Hematopoietic multipotent progenitor cell treated with erythropoietin and hydrocortisone succinate and interleukin-3 and kit ligand, for 15 days (in vitro differentiated cells): ENCODE results near the gene PGM1.
"Not testable (repeated sequence)": the region's sequence is repeated elsewhere in the genome, so short reads cannot be mapped to it uniquely, and the experiment has no call there.

ENCODE experiments used
- DNase-seq: peaks from one replicate; pipeline ENCODE4 v3.0.0-alpha.2; 2015; ENCODE audit warnings: low spot score

Gene PGM1

DNA sequence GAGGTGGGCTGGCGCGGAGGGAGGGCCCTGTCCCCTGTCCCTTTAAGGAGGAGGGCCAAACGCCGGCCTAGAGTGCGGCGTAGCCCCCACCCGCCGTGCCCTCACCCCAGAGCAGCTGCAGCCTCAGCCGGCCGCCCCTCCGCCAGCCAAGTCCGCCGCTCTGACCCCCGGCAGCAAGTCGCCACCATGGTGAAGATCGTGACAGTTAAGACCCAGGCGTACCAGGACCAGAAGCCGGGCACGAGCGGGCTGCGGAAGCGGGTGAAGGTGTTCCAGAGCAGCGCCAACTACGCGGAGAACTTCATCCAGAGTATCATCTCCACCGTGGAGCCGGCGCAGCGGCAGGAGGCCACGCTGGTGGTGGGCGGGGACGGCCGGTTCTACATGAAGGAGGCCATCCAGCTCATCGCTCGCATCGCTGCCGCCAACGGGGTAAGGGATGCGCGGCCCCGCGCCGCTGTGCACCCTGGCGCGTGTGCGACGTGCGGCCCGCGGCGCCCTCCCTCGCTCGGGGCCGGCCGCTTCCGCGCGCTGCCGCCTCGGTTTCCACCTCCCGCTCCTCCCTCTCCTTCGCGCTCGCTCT lies at the start of gene PGM1:
PGM1 (plus strand) TSS at position 109 of the 583 bp plus-strand sequence; CDS start at position 187, 78 bp downstream.
- no peak for DNase-seq

DNA sequence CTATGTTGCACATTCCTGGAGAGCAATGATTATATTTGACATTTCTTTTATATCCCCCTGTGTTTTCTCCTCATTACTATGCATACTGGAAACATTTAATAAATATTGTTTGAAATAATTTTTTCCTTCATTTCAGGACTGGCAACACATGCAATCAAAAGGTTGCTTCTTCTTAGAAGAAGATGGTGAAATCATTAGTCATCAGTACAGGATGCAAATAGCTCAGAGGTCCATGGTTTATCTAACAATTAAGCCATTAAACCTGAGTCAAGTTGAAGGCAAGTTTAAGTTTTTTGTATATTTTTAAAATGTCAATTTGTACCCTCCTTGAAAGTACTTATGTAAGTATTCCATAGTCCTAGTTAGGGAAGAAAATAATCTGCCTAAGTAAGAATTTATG lies 47.4 kb upstream of the PGM1 start:
- no peak for DNase-seq

DNA sequence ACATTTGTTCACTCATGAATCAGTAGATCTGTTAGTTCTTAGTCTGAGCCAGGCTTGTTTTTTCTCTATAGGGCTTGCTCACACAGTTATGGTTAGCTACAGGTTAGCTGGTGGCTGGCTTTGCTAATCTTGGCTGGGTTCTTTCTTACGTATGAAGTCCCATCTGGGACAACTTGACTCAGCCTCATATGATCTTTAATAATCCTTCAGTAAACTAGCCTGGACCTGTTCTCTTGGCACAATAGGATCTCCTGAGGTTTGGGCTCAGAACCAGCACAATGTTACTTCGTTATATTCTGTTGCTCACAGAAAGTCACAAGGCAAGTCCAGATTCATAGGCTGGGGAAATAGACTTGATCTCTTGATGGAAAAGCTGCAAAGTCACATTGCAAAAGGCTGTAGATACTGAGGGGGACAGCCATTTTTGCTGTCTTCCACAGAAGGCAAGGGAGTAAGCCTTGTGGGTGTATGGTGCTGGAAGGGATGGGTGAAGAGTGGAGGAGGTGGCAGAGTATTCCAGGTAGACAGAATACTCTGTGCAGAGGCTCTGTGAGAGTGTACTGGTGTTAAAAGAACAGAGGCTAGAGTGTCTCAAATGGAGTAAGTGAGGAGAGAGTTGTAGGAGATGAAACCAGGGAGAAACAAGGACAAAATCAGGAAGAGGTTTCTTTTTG lies 45.5 kb upstream of the PGM1 start:
- no peak for DNase-seq

DNA sequence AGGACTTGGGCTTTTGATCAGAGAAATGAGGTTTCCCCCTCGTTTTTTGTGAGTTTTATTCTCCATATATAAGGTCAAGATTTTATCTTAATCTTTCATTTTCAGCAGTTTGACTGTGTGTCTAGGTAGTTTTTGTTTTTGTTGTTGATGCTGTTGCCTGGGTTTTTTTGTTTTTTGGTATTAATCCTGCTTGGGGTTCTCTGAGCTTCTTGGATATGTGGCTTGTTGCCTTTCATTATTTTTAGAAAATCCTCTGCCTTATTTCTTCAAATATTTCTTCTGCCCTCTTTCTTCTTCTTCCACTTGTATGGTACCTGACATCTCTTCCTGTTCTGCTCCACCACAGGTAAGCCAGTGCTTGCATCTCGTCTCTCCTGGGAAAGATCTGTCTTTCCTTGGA lies 44.9 kb upstream of the PGM1 start:
- DNase-seq, result no peak

DNA sequence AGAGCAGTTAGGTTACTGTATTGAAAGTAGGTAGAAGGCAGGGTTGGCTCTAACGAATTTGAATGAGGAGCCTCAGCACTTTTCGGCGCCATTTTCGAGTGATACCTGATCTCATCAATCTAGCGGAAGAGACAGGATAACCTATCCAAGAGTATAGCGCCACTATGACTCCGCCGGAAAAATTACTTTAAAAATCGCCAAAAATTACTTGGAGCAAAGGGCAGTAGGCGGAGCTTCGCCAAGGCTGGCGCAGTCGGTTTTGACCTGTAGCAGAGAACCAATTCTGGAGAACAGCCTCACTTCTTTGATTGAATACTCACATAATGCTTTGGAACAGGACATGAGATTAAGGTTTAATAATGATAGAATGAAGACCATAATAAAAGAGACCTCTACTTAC lies 44.3 kb upstream of the PGM1 start:
- no peak for DNase-seq

DNA sequence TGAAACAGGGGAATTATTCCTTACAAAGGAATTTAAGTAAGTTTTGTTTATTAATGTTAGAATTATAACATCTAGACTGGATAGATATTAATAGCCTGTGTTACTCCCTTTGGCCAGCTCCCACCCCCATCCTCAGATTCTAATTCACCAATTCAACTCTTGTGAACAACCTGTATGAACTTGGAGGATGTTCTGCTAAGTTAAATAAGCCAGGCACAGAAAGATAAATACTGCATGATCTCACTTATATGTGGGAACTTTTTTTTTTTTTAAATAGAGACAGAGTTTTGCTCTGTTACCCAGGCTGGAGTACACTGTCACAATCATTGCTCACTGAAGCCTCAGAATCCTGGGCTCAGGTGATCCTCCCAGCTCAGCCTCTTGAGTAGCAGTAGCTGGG lies 37.7 kb upstream of the PGM1 start:
- DNase-seq, result no peak

DNA sequence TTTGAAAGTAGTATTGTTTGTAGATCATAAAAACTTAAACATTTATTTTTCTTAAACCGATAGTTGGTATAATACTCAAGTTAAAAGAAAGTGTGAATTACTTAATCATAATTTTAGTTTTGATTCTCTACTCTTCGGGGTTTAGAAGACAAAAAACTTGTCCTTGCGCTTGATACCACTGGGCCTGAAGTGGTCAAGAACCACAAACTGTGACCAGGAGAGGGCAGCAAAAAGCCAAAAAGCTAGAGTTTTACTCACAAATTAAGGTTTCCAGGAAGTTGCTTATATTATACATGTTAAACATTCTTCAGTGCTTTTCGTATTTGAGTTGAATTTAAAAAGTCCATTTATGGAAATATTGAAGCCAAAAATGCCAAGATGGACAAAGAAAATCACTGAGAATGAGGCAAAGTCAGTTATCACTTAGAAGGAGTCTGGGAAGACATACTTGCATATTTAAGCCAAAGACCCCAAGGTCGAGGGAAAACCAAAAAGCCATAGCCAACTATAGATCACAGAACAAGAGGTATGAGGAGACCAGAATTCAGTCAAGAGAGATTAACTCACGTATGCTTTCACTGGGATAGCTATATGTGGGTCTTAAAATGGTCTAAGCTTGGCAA lies 35.7 kb upstream of the PGM1 start:
- no peak for DNase-seq

DNA sequence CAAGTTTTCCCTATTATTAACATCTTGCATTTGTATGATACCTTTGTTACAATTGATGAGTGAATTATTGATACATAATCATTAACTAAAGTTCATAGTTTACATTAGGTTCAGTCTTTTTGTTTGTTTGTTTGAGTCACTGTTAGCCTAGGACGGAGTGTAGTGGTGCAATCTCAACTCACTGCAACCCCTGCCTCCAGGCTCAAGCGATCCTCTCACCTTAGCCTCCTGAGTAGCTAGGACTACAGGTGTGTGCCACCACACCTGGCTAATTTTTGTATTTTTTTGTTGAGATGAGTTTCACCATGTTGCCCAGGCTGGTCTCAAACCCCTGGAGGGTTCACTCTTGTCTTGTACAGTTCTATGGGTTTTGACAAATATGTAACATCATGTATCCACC lies 33.9 kb upstream of the PGM1 start:
- no peak for DNase-seq

DNA sequence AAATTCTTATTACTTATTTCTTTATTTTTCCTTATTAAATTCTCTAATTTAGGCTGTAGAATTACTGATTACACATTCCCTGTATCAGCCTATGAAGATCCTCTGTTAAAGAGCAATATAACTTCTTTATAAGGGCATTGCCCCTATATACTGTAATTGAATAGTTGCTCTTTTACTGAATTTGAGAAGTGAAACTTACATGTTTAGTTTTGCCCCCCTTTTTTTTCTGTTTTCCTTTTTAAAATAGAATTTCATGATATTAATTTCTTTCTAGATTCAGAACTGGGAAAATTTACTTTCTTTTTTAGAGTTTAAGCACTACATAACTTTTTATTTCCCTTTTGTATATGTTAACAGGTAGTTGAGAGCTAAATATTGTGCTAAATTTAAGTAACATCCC lies 29.5 kb upstream of the PGM1 start:
- no peak for DNase-seq

DNA sequence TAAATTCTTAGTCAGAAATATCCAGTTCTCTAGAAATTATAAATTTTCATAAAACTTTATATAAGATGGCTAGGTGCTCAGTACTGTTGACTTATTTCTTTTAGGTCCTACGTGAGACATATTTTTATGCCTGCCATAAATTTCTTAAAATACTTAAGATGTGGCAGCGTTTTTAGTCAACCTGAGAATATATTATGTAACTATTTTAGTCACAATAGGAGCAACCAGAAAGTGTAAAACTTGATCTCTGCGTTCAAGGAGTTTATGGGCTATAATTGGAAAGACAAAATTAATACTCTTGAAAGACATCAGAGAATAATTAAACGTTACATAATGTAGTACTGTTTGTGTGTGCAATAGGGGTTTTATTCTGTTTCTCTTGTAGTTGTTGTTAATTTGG lies 24.1 kb upstream of the PGM1 start:
- DNase-seq, result no peak

DNA sequence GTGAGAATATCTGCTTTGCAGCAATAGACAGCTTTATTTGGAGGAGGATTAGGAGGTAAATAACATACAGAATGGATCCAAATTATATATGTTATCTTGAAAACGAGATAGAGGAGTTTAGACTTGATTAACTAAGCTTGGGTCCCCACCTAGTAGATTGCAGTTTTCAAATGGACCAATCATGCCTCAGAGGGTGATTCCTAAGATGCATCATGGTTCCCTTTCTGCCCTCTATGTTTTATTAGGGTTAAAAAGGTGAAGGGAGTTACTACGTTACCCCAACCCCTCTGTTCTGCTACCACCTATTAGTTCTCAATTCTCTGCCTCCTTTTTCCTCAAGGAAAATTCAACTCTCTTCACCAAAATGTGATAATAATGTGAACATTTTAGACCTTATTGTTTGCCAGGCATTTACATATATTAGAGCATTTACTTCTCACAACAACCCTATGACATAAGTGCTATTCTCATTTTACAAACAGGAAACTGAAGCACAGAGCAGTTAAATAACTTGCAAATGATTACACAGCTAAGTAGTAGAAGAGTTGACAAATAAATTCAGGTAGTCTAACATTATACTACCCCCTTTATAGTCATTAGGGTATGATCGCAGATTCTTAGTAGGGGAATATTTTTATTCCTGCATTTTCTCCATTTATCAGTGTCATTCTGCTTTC lies 23.4 kb upstream of the PGM1 start:
- no peak for DNase-seq

DNA sequence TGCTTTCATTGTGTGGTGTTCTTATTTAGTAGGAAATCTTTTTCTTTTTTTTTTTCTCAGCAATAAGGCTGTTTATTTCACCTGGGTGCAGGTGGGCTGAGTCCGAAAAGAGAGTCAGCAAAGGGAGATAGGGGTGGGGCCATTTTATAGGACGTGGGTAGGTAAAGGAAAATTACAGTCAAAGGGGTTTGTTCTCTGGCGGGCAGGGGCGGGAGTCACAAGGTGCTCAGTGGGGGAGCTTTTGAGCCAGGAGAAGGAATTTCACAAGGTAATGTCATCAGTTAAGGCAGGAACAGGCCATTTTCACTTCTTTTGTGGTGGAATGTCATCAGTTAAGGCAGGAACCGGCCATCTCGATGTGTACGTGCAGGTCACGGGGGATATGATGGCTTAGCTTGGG lies 20.5 kb upstream of the PGM1 start:
- DNase-seq, result not testable (repeated sequence)

DNA sequence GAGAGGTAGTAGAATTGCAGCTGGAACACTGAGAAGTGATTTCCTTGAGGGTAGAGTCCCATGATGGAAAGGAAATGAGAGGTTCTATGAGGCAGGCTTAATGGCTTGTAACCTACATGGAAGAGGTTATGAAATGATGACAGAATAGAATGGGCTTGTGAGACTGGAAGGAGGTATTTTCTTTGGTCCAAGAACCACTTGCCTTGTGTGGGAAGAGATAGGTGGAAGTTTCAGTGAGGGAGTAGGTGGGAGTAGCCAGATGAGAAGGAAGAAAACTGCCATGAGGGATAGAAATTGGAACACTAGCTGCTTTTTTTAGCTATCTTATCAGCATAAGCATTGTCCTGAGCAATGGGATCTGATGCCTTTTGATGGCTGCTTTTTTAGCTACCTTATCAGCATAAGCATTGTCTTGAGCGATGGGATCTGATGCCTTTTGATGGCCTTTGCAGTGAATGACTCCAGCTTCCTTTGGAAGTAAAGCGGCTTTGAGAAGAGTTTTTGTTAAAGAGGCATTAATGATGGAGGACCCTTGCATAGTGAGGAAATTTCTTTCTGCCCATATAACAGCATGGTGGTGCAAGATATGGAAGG lies 18.9 kb upstream of the PGM1 start:
- DNase-seq, result not testable (repeated sequence)

DNA sequence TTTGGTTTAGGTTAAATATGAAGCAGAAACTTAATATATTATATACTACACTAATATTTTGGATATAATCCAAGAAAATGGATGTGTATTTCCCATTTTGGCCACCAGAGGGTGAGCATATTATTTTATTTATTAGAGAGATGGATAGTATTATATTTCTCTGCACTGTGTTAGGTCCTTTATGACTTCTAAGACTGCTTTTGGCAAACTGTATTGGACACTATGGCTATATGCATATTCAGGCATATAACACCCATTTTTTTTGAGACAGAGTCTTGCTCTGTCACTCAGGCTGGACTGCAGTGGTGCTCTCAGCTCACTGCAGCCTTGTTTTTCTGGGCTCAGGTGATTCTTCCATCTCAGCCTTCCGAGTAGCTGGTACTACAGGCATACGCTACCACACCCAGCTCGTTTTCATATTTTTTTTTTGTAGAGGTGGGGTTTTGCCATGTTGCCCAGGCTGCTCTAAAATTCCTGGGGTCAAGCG lies 17.8 kb upstream of the PGM1 start:
- DNase-seq, result peak; percentile 60

DNA sequence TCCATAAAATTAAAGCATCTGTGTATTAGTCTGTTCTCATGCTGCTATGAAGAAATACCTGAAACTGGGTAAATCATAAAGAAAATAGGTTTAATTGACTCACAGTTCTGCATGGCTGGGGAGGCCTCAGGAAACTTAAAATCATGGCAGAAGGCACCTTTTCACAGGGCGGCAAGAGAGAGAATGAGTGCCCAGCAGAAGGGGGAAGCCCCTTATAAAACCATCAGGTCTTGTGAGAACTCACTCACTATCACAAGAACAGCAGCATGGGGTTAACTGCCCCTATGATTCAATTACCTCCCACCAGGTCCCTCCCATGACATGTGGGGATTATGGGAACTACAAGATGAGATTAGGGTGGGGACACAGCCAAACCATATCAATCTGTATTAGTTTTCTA lies 6.9 kb upstream of the PGM1 start:
- not testable (repeated sequence) for DNase-seq

DNA sequence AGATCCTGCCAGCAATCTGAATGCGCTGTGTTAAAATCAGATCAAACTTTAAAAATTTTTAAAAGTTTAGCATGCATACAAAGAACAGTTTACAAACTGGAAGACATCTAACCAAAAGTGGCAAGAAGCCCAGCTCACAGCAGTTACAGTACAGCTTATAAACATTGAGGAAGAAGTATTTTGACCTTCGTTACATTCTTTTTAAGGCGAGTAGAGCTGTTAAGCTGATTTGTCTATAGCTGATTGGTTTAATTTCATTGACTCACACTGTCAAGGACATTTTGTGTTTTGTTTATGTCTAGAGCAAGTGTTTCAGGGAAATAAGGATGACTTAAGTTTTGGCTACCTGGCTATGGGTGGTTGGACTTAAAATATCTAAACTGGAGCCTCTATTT lies 3.0 kb upstream of the PGM1 start:
- no peak for DNase-seq

DNA sequence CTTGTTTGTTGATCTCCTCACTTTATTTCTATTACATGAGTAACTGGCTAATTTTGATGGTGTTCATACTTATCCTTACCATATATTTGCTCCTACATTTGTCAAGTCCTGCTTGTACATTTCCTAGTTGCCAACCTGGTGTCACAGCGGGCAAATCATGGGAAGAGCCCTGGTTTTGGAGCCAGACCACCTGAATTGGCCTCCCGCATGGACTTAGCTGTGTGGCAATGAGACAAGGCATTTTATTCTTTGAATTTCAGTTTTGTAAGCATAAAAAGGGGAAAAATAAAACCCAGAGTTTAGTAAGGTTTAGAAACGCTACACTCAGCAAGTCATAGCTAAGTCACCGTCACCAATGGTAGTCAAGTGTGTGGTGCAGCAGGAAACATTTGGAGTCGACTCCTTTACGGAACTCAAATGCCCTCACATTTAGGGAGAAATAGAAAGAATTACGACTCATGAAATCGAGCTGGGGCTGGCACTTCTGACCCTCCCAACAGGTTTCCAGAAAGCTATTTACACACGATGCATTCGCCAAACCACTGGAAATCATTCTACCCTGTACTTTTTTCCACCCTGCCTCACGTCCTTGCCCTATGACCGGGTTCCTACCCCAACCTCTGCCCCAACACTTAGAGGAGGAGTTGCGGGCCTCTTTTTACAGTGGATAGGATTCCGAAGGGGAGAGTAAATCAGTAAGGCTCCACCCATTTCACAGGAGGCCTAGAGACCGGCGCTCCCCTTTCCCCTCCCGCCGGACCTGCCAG lies 492 bp upstream of the PGM1 start:
- no peak for DNase-seq

DNA sequence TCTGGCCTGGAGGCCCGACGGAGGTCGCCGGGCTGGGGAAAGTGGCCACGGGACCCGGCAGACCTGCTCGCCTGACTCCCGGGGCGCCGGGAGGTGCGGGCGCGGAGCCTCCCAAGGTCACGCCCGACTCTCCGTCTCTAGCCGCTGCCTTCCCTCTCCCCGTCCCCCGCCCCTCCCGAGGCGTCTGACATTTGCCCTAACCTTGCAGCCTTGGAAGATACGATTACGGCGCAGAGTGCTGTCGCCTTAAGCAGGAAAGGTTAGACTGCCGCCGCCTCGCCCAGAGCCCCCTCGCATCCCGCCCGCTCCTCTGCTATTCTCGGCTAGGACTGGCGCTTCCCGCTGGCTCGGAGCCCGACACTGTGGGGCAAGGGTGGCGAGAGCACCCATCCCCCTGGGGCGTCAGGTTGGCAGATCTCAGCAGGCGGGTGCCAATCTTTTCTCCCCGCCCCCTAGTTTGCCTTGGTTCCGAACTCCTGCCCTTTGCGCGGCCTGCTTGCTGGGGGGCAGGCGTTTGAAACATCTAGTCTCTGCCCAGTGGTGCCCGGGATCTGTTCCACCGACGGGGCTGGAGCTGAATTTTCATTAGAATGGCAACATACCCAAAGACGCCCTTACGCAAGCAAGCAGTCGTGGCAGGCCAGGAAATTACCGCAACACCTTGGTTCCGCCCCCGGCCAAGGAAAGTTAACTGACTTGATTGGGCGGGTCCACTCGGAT lies 835 bp downstream of the PGM1 start:
- no peak for DNase-seq

DNA sequence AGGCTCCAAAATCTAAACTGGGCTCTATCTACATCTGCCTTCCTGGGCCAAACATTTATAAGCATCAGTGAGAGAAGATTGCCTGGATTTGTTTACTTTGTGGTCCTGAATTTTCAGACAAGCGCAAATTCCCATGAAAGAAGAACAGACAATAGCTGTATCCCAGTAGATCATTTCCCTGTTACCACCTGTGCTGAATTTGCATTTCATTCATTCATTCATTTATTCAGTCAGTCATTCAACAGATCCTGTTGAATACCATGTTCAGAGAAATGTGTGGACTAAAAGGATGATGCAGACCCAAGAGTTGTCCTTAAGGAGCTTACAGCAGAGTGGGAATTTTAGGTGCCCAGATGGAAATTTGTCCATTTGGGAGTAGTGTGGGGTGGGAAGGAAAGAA lies 2.2 kb downstream of the PGM1 start:
- DNase-seq, result no peak

DNA sequence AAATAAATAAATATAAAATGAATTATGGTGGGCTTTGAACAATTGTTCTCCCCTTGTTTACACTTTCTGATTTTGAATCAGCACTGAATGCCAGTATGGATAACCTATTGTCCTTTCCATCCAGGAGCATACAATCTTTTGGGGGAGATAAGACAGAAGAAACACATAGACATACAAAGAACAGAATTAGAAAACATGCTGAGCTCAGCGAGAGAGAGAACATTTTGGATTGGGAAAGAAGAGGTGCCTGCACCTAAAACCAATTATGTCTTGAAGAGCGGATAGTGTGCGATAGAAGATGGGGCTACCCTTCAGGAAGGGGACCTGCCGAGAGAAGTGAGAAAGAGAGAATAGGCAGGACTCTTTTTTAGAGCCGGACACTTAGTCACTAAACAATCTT lies 6.6 kb downstream of the PGM1 start:
- DNase-seq, result no peak

DNA sequence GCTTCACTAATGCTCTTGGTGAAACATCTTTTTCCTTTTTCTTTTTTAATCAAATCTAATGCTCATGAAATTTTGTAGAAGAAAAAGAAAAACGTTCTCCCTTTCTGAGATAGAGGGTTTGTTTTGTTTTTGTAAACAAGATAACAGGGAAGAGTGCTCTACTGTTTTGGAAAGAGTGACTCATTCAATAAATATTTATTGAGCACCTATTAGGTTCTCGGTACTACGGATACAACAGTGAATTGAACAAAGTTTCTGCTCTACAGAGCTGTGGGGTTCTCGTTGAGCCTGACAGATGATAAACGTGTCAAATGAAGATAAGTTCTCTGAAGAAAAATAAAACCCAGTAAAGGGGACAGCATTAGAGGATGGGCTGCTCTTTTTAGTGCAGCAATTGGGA lies 7.0 kb downstream of the PGM1 start:
- DNase-seq, result no peak
